GM12872 (cell line): Measurements from ENCODE around the gene ITCH.

Experiments used
- TF ChIP-seq, protein P1 (sequence below): IDR thresholded peaks from 3 replicates; pipeline ENCODE4 v1.5.1; 2011; ENCODE audit warnings: low read depth, mild to moderate bottlenecking, low read length, moderate library complexity; ENCODE audit not compliant: insufficient read depth

Gene ITCH

DNA sequence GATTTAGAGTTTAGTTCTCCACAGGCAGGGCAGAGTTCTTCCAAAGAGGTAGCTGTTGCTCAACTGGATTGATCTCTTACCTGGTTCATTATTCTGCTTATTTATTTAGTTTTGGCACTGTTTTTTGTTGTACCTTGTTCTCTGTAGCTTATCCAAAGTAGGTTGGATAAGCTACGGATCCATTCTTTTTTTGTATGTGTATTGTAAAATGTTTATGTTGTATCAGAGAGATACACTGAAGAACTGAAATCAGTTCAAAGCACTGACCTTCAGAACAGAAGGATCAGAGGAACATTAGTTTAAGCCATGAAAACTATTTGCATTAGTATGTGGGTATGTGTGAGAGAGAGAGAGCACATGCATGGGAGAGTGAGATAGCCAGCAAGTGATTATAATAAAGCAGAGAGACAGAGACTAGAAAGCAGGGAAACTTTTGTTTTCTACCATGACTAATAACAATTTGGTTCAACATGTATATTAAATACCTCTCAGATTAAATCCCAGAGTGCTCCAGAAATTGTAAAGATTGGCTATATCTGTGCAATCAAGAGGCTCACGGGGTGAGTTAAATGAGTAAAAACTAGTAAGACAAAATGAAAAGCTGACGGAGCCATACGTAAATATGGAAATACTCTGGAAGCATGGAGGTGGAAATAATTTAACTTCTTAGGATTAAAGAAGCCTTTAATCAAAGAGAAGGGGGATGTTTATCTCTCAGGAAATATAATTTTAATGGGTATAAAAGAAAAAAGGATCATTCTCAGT, 40.2 kb downstream of the ITCH start:
- TF ChIP-seq, protein P1, sequence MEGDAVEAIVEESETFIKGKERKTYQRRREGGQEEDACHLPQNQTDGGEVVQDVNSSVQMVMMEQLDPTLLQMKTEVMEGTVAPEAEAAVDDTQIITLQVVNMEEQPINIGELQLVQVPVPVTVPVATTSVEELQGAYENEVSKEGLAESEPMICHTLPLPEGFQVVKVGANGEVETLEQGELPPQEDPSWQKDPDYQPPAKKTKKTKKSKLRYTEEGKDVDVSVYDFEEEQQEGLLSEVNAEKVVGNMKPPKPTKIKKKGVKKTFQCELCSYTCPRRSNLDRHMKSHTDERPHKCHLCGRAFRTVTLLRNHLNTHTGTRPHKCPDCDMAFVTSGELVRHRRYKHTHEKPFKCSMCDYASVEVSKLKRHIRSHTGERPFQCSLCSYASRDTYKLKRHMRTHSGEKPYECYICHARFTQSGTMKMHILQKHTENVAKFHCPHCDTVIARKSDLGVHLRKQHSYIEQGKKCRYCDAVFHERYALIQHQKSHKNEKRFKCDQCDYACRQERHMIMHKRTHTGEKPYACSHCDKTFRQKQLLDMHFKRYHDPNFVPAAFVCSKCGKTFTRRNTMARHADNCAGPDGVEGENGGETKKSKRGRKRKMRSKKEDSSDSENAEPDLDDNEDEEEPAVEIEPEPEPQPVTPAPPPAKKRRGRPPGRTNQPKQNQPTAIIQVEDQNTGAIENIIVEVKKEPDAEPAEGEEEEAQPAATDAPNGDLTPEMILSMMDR: no peak

DNA sequence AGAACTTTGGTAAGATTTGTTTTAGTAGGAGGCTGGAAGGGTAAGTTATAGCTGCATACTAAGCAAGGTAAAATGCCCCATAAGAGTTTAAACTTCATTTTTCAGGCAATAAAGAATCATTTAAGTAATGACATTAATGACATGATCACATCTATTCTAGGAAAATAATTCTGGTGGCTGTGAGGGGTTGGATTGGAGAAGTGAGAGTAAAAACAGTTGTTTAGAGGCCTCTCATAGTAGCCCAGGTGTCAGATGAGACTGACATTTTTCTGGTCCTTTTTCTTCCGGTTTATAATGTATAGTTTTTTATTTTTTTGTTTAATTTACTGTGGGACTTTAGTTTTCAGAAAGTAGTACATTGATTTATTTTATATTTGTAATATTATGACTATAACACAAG, 40.8 kb downstream of the ITCH start:
- TF ChIP-seq, protein P1: no peak

DNA sequence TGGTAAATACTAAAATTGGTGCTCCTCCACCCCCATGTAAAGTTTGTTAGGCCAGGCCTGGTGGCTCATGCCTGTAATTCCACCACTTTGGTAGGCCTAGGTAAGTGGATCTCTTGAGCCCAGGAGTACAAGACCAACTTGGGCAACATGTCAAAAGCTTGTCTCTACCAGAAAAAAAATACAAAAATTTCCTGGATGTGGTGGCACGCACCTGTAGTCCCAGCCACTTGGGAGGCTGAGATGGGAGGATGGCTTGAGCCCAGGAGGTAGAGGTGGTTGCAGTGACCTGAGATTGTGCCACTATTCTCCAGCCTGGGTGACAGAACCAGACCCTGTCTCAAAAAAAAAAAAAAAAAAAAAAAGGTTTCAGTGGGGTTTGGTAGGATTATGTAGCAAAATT, 41.7 kb downstream of the ITCH start:
- TF ChIP-seq, protein P1: no peak

DNA sequence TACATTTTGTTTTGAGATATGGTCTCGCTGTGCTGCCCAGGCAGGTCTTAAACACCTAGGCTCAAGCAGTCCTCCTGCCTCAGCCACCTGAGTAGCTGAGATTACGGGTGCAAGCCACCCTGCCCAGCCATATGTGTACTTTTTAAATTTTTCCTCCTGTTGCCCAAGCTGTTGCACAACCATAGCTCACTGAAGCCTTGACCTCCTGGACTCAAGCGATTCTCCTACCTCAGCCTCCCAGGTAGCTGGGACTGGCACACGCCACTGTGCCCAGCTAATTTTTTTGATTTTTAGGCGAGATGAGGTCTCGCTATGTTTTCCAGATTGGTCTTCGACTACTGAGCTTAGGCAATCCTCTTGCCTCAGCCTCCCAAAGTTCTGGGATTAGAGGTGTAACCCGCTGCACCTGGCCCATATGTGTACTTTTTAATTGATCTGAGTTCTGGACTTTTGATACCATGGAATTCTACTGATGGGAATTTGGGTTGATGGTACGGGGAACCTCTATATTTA, 44.9 kb downstream of the ITCH start:
- TF ChIP-seq, protein P1: no peak

DNA sequence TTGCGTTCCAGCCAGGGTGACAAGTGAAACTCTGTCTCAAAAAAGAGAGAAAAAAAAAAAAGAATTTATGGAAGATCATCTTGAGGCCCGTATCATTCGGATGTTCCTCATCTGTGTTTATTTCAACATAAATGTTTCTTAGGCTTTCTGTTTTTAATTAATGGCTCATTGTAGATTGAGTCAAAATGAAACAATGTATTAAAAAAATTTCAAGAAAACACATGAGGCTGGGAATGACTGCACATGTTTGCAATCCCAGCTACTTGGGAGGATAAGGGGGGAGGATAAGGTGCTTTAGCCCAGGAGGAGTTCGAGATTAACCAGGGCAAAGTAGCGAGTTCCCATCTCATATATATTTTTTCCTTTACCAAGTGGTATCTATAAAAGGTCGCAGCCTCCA, 47.3 kb downstream of the ITCH start:
- TF ChIP-seq, protein P1: no peak

DNA sequence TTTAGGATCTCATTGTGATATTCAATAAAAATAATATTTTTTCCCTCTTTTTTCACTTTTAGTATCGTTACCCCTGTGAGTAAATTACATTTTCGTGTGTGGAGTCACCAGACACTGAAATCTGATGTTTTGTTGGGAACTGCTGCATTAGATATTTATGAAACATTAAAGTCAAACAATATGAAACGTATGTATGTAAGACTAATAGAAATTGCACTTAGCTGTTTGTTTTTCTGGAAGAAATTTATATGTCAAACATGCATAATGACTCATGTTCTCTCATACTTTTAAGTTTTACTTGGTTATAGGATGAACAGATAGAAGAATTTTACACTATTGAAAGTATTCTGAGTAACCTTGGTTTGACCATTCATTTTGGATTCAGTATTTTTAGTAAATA, 49.4 kb downstream of the ITCH start:
- TF ChIP-seq, protein P1: no peak

DNA sequence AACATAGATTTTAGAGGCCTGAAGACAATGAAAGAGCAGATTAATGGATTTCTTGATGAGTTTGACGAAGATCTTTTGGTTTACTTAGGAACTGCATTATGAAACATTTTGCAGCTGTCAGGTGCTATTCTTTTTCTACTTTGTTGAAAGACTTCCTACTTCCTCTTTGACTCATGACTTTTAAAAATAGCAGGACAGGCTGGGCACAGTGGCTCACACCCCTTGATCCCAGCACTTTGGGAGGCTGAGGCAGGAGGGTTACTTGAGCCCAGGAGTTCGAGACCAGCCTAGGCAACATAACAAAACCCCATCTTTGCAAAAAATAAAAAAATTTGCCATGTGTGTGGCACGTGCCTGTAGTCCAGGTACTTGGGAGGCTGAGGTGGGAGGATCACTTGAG, 52.0 kb downstream of the ITCH start:
- TF ChIP-seq, protein P1: no peak
